GM19324 (cell line): ENCODE measurements around the gene CNGA3.

Source experiments
- ATAC-seq: cut with Tn5 transposase; IDR thresholded peaks from one replicate; pipeline ENCODE4 v1.9.1; 2021; ENCODE audit warnings: mild to moderate bottlenecking, moderate library complexity; ENCODE audit not compliant: unreplicated experiment, low FRiP score

The CNGA3 gene

DNA sequence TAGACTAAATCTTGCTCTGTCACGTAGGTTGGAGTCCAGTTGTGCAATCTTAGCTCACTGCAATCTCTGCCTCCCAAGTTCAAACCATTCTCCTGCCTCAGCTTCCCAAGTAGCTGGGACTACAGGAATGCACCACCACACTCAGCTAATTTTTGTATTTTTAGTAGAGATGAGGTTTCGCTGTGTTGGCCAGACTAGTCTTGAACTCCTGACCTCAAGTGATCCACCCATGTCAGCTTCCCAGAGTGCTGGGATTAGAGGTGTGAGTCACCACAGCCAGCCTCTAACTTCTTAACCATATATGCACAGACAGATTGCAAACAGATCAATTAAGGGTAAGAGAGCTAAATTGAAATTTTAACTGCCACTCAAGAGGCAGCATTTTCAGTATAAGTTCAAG is 22.1 kb upstream of the CNGA3 start:
- no peak for ATAC-seq

DNA sequence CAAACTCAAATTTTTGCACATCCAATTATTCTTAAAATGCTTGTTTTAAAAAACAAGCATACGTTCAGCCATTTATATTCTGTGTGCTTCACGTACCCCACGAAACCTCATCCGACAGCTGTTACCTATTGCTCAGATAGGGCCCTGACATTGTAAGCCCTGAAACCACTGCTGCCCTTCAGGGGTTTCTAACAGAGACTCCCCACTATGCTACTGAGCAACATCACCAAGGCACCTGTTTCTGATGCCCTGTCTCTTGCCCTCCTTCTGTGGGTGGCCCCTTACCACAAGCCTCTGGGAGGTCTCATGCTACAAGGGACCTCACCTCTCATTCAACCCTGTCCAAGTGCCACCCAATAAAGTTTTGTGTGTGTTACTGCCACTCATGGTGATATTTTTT is 18.5 kb upstream of the CNGA3 start:
- ATAC-seq: no peak

GRCh38 chr2:98329549-98329948 is 16.7 kb upstream of the CNGA3 start:
- no peak for ATAC-seq

DNA sequence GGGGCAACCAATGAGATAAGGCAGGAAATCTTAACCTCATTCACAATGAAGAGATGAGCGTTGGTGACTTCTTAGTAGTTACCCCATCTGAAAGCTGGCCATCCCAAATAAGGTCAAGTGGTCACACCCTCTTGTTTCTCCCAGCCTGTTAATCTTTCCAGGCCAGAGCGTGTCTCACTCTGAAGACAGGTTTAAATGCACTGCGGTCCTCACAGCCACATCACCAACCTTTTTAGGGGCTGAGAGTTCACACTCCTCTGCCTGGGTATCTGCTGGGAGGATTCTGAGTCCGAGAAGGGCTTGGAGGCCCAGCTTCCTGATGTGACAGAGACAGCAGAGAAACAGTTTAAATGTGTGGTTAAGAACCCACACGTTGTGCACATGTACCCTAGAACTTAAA is 13.3 kb upstream of the CNGA3 start:
- ATAC-seq: no peak

- ATAC-seq: no peak
Observed at GRCh38 chr2:98333922-98334321, 12.3 kb upstream of the CNGA3 start.

GRCh38 chr2:98334439-98335078 is 11.7 kb upstream of the CNGA3 start:
- ATAC-seq: no peak

- no peak for ATAC-seq
Observed at GRCh38 chr2:98335271-98335670, 11.0 kb upstream of the CNGA3 start.

GRCh38 chr2:98341241-98341640 is 5.0 kb upstream of the CNGA3 start:
- no peak for ATAC-seq

DNA sequence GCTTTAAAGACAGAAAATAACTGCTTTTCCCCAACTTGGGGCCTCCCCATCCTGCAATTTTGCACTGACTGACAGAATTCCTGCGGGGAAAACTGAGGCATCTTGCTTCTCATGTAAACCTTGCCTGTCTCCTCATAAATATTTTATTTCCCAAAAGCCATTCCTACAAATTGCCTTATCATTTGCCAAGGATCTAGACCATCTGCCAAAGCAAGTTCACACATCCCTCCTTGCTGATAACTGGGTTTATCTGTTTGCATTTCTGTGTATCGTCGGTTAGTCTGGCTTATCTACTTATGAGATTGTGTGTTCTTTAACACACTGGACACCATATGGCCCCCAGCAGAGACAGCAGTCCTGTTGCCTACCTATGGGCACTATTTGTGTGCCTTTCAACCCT is 3.0 kb upstream of the CNGA3 start:
- no peak for ATAC-seq

DNA sequence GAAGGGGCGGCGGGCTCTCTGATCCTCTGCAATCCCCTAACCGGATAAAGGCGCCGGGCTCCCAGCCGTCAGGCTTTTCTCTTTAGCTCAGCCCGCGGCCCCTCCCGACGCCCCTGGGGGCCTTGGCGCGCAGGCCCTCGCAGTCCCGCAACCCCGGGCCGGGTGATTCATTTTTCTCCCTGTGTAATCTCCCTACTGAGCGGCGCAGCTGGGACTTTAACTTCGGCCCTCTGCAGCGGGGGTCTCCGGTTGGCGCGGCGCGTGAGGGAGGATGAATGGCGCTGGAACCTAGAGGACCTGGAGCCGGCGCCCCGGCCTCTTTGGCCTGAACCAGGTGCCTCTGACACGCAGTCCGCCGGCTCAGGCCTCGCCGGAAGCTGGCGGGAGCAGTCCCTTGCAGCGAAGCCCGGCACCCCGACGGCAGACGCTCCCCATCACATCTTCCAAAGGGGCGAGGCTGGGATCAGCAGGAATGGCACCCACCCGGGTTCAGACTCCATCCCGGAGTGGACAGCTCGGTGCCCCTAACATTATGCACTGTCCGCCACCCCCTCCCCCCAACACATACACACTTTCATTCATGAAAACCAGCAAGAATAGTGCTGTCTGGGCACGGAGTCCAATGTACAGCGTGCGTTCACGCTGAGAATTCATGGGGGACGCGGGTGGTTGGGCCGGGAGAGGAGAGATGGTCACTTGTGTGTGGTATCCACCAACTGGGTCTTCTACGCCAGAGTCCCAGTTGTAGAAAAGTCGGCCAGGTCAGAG is 1.2 kb downstream of the CNGA3 start:
- ATAC-seq: no peak

DNA sequence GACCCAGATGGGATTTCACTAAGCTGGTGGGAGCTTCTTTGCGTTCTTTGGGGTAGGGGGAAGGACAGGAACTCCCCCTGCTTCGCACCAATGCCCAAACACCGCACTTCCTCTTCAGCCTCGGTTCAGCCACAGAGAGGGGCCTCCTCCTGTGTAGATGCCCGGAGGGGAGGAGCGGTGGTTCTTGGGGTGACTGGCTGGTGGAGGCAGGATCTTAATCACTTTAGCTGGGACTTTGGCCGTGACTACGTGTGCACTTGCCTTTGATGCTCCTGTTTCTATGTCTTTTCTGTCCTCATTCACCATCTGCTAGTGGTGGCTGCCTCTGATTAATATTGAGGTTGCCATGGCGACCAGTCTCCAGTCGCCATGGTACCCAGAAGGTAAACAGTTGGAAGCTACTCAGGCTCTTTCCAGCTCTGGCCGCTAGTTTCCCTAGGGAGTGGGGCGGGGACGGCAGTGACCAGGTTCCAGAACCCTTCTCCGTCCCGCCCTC is 1.9 kb downstream of the CNGA3 start:
- ATAC-seq: no peak

- no peak for ATAC-seq
Observed at GRCh38 chr2:98350411-98350810, 4.2 kb downstream of the CNGA3 start.

DNA sequence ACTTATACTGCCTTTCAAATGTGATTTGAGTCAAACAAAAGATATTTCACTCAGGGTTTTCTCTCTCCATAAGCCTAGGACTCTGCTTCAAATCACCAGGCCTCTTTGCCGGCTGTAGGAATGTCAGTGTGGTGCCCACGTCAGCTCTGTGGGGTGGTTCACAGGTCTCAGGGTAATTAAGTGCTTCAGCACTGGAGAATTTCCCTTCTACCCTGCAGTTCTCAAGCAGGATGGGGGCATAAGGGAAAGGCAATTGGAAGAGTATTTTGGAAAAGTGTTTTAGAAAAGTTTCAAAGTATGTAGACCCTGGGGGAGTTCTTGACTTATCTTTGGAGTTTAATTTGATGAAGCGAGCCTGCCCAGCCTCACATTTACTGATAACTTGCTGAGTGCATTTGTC is 9.6 kb downstream of the CNGA3 start:
- no peak for ATAC-seq

- ATAC-seq: no peak
Observed at GRCh38 chr2:98356729-98357128, 10.5 kb downstream of the CNGA3 start.

- no peak for ATAC-seq
Observed at GRCh38 chr2:98357849-98358248, 11.6 kb downstream of the CNGA3 start.

- ATAC-seq: no peak
Observed at GRCh38 chr2:98359986-98360385, 13.7 kb downstream of the CNGA3 start.

DNA sequence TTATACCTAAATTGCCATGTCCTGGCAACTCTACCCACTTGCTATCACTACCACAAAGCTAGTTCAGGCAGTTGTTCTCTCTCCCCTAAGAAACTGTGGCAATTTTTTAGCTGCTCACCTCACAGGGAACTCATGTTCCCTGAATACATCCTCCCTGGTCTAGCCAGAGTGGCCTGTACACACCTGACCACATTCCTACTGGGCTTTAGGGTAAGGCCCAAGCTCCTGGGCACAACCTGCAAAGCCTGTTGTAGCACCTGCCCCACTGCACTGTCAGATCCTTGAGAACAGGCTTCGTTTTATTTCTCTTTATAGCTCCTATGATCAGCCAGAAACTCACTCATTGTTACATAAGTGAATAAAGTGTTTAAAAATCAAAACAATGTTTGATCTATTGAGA is 21.5 kb downstream of the CNGA3 start:
- ATAC-seq: no peak

GRCh38 chr2:98369710-98370239 is 23.5 kb downstream of the CNGA3 start:
- no peak for ATAC-seq

GRCh38 chr2:98372121-98372520 is 25.9 kb downstream of the CNGA3 start:
- no peak for ATAC-seq

DNA sequence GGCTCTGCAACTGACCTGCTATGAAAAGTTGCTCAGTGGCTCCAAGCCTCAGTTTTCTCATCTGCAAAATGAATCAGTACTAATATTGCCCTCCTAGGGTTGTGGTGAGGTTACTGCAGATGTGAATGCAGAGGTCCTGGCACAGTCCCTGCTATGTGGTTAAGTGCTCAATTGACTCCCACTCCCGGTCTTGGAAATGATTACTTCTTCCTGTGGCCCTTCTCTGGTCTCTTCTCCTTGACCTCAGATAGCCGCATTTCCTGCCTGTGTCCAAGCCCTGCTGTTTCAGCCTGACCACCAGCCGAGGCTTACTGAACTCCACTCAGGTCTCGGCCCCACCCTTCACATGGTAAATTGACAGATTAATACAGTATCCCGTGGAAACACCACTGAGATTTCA is 26.3 kb downstream of the CNGA3 start:
- ATAC-seq: no peak

GRCh38 chr2:98374286-98374685 is 28.0 kb downstream of the CNGA3 start:
- no peak for ATAC-seq
